GM23338 (cell line): ENCODE results near the gene PAPPA. TPM values are rescaled to one million over a fixed set of nuclear protein-coding genes. Genes with fewer than 3 reads are reported as not detected.

Source experiments
- ATAC-seq: fragments of 200-7000 bp; cut with Tn5 transposase; 3 replicates; pipeline ENCODE4 v1.9.1; 2020
- DNase-seq: peaks from one replicate; pipeline ENCODE4 v3.0.0-alpha.2; 2015; ENCODE audit warnings: low spot score
- H2AFZ ChIP-seq: fragments of 200-600 bp; sonication (generic); 2 replicates; pipeline ENCODE4 v1.8.0; 2016; ENCODE audit warnings: antibody characterized with exemption, mild to moderate bottlenecking, moderate library complexity
- H3F3A ChIP-seq: fragments of 200-600 bp; sonication (generic); replicated peaks from 2 replicates; pipeline ENCODE4 v1.8.0; 2017; ENCODE audit warnings: antibody characterized with exemption, mixed run types, low read depth
- H3K27ac ChIP-seq: fragments of 200-600 bp; sonication (generic); 2 replicates; pipeline ENCODE4 v1.6.1; 2016; ENCODE audit warnings: low read depth
- H3K27me3 ChIP-seq: fragments of 200-600 bp; sonication (generic); 2 replicates; pipeline ENCODE4 v1.8.0; 2016; ENCODE audit warnings: mild to moderate bottlenecking, mixed run types, moderate library complexity; ENCODE audit not compliant: insufficient read depth
- H3K36me3 ChIP-seq: fragments of 200-600 bp; sonication (generic); 2 replicates; pipeline ENCODE4 v1.8.0; 2016; ENCODE audit warnings: mild to moderate bottlenecking; ENCODE audit not compliant: insufficient read depth
- H3K4me1 ChIP-seq: fragments of 200-600 bp; sonication (generic); 2 replicates; pipeline ENCODE4 v1.8.0; 2016; ENCODE audit warnings: mild to moderate bottlenecking, moderate library complexity; ENCODE audit not compliant: insufficient read depth
- H3K4me2 ChIP-seq: fragments of 200-600 bp; sonication (generic); 2 replicates; pipeline ENCODE4 v1.7.1; 2017; ENCODE audit warnings: mixed run types
- H3K4me3 ChIP-seq: fragments of 200-600 bp; sonication (generic); 2 replicates; pipeline ENCODE4 v1.6.1; 2016; ENCODE audit warnings: mixed run types
- H3K79me2 ChIP-seq: fragments of 200-600 bp; sonication (generic); replicated peaks from 2 replicates; pipeline ENCODE4 v1.8.0; 2017; ENCODE audit warnings: mild to moderate bottlenecking; ENCODE audit not compliant: insufficient read depth
- H3K9me2 ChIP-seq: fragments of 200-600 bp; sonication (generic); 2 replicates; pipeline ENCODE4 v1.8.0; 2017; ENCODE audit not compliant: insufficient read depth
- H4K20me1 ChIP-seq: fragments of 200-600 bp; sonication (generic); replicated peaks from 2 replicates; pipeline ENCODE4 v1.8.0; 2017; ENCODE audit warnings: mild to moderate bottlenecking; ENCODE audit not compliant: insufficient read depth
- H3K27ac Mint-ChIP-seq: 2 replicates; pipeline ENCODE4 v1.8.0; 2020; ENCODE audit warnings: inconsistent platforms, mild to moderate bottlenecking, moderate library complexity, mixed read lengths
- H3K27me3 Mint-ChIP-seq: 3 replicates; pipeline ENCODE4 v1.8.0; 2022; ENCODE audit warnings: low read depth, mild to moderate bottlenecking, moderate library complexity, mixed read lengths, inconsistent platforms; ENCODE audit not compliant: insufficient read depth, poor library complexity
- H3K36me3 Mint-ChIP-seq: 3 replicates; pipeline ENCODE4 v1.8.0; 2021; ENCODE audit warnings: low read depth, mild to moderate bottlenecking, inconsistent platforms, moderate library complexity, mixed read lengths
- H3K4me1 Mint-ChIP-seq: 3 replicates; pipeline ENCODE4 v1.8.0; 2020; ENCODE audit warnings: mild to moderate bottlenecking, inconsistent platforms, mixed read lengths
- H3K4me3 Mint-ChIP-seq: 3 replicates; pipeline ENCODE4 v1.8.0; 2021; ENCODE audit warnings: moderate library complexity, mild to moderate bottlenecking, inconsistent platforms, mixed read lengths
- H3K9me3 Mint-ChIP-seq: 3 replicates; pipeline ENCODE4 v1.8.0; 2020; ENCODE audit warnings: moderate library complexity, mild to moderate bottlenecking, inconsistent platforms, mixed read lengths
- CTCF ChIP-seq, 2 experiments: fragments of 200-600 bp in 1 of 2; sonication (generic) in 1 of 2; conservative IDR thresholded peaks; 2 replicates each; pipeline versions ENCODE4 v1.5.1 to v1.6.1; 2016 to 2017; ENCODE audit warnings: antibody characterized with exemption in 2 of 2, low read depth in 2 of 2, mild to moderate bottlenecking in 2 of 2, moderate library complexity in 1 of 2
- EZH2 ChIP-seq: fragments of 200-600 bp; sonication (generic); IDR thresholded peaks from one replicate; pipeline ENCODE4 v1.8.0; 2017; ENCODE audit warnings: antibody characterized with exemption, mild to moderate bottlenecking, low read depth; ENCODE audit not compliant: unreplicated experiment
- EZH2phosphoT487 ChIP-seq: fragments of 200-600 bp; sonication (generic); IDR thresholded peaks from one replicate; pipeline ENCODE4 v1.8.1; 2018; ENCODE audit warnings: antibody characterized with exemption; ENCODE audit not compliant: unreplicated experiment
- JUNB ChIP-seq: IDR thresholded peaks from one replicate; pipeline ENCODE4 v1.6.1; 2016; ENCODE audit warnings: antibody characterized with exemption; ENCODE audit not compliant: unreplicated experiment
- NANOG ChIP-seq: IDR thresholded peaks from 2 replicates; pipeline ENCODE4 v1.6.1; 2016; ENCODE audit warnings: antibody characterized with exemption, borderline replicate concordance
- POLR2AphosphoS5 ChIP-seq: IDR thresholded peaks from 2 replicates; pipeline ENCODE4 v1.6.1; 2016; ENCODE audit warnings: antibody characterized with exemption, low read depth
- REST ChIP-seq: IDR thresholded peaks from one replicate; pipeline ENCODE4 v1.6.1; 2018; ENCODE audit warnings: antibody characterized with exemption; ENCODE audit not compliant: unreplicated experiment
- STAT1 ChIP-seq: IDR thresholded peaks from one replicate; pipeline ENCODE4 v1.6.1; 2016; ENCODE audit warnings: antibody characterized with exemption; ENCODE audit not compliant: unreplicated experiment
- ZNF114 ChIP-seq: fragments of 250-450 bp; sonication (Bioruptor Pico); IDR thresholded peaks from 2 replicates; pipeline ENCODE4 v1.5.0; 2020; ENCODE audit warnings: mild to moderate bottlenecking, moderate library complexity
- ZNF331 ChIP-seq: fragments of 250-450 bp; sonication (Bioruptor Pico); IDR thresholded peaks from 2 replicates; pipeline ENCODE4 v1.5.0; 2020; ENCODE audit warnings: low read depth, mild to moderate bottlenecking, moderate library complexity
- polyA plus RNA-seq: library from polyadenylated mRNA; unstranded; fragments of >200 nt; fragmentation: Nextera tagmentation; extraction: Ambion mirVana; gene quantifications from 2 replicates; pipeline ENCODE4 v1.2.1, GENCODE V29; 2016
- total RNA-seq: library from RNA; depleted of rRNA; stranded (reverse); fragments of >200 nt; shearing (Covaris generic); gene quantifications from 2 replicates; pipeline ENCODE4 v1.2.3, GENCODE V29; 2014

The PAPPA gene
- total and polyA plus RNA-seq, 2 experiments from 2014 or later = 0.38 to 0.66 TPM

DNA sequence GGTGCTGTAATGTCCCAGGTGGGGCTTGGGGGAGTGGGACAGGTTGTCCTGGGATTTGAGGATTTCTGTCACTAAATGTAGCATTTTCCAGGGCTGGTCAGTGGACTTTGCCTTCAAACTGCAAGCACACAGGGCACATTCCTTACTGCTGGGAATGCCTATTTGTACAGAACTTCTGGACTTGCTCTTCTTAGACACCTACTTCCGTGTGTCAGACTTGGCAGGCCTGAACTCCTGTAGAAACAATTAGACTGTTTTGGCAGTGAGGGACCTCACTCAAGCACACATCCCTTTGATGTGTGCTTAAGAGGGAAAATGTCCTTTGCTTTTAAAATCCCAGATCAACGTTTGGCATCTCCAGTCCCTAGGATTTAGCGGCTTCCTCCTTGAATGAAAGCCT lies 192.2 kb downstream of the PAPPA start:
- Mint-ChIP-seq H3K4me3 (no peak overlapping the region), H3K27ac (no peak overlapping the region), H3K4me1 (peaks cover 16% of the 10 kb centered on the region), H3K36me3 (no peaks in the 10 kb centered on the region), H3K27me3 (peaks cover 7% of the 10 kb centered on the region), H3K9me3 (no peaks in the 10 kb centered on the region)
- Histone ChIP-seq H3F3A (no peaks in the 10 kb centered on the region), H3K27me3 (no peaks in the 10 kb centered on the region; the same call in 1 of the 2 replicates), H3K9me2 (0 out of 2 replicates have a peak, but pooled peaks cover 3% of the 10 kb centered on the region), H2AFZ (no peak overlapping the region), H3K4me3 (no peak overlapping the region), H3K4me1 (peaks cover 14% of the 10 kb centered on the region; the same call in 1 of the 2 replicates), H3K27ac (no peak overlapping the region), H3K79me2 (no peaks in the 10 kb centered on the region), H3K36me3 (no peaks in the 10 kb centered on the region; the same call in 1 of the 2 replicates), H3K4me2 (no peak overlapping the region), H4K20me1 (no peaks in the 10 kb centered on the region; the same call in 1 of the 2 replicates)
- TF ChIP-seq EZH2phosphoT487 (no peak), EZH2 (no peak), STAT1 (no peak), ZNF331 (CRISPR knock-in tag) (no peak), JUNB (no peak), ZNF114 (no peak), POLR2AphosphoS5 (no peak), NANOG (no peak)
- no peak for ATAC-seq
- DNase-seq = no peak

GRCh38 chr9:116349684-116350083 lies 196.1 kb downstream of the PAPPA start:
- no peaks in the 10 kb centered on the region for H3K36me3 Mint-ChIP-seq

More at GRCh38 chr9:116349684-116350083, 196.1 kb downstream of the PAPPA start:
- H3K4me3 ChIP-seq = no peak overlapping the region
- no peak overlapping the region for H3K27ac ChIP-seq
- Mint-ChIP-seq H3K27ac (no peak overlapping the region), H3K9me3 (no peaks in the 10 kb centered on the region), H3K4me1 (peaks cover 4% of the 10 kb centered on the region; the same call in 2 of the 3 replicates), H3K27me3 (peaks cover 7% of the 10 kb centered on the region), H3K4me3 (no peak overlapping the region)
- H3K79me2 ChIP-seq = no peaks in the 10 kb centered on the region
- ATAC-seq = no peak
- H2AFZ ChIP-seq = no peak overlapping the region
- no peaks in the 10 kb centered on the region for H3K27me3 ChIP-seq
- H3K9me2 ChIP-seq = 0 out of 2 replicates have a peak, but pooled peaks cover 3% of the 10 kb centered on the region
- no peaks in the 10 kb centered on the region for H3K36me3 ChIP-seq
- H3K4me1 ChIP-seq = no peaks in the 10 kb centered on the region
- TF ChIP-seq NANOG (no peak), STAT1 (no peak), ZNF331 (CRISPR knock-in tag) (no peak), ZNF114 (no peak), REST (no peak), CTCF (conservative IDR thresholded peaks at IDR 0.05; ENCODE audit: low read depth in 2 of 2) (no peak), JUNB (no peak)
- no peak for DNase-seq
- 0 out of 2 replicates have a peak, but pooled peaks cover 2% of the 10 kb centered on the region for H4K20me1 ChIP-seq
- no peak overlapping the region for H3K4me2 ChIP-seq
- no peaks in the 10 kb centered on the region for H3F3A ChIP-seq
